ENCODE results near the gene PABPN1L. TPM values are rescaled to one million over a fixed set of nuclear protein-coding genes. Genes with fewer than 3 reads are reported as not detected.

Gene PABPN1L
- total RNA-seq, 1 donor from 2014 or later: not detected

DNA sequence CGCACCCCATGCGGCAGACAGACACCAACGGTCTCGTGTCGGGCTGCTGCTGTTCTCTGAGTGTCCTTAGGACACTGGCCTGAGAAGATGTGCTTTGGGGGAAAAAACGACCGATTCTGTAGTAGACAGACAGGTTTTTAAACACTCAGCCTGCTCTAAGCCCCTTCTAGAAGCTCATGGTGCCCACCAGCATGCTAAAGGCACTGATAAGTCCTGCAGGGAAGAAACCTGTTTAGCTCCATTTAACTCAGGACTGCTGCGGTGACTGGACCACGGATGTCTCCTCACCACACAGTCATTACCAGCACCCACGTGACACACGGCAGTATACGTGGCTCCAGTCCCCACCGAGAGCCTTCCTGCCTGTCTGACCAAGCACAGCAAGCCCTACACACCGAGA lies 35.7 kb downstream of the PABPN1L start:
- no peak overlapping the region for H3K4me3 Mint-ChIP-seq
- no peak overlapping the region for H3K27ac Mint-ChIP-seq
- no peaks in the 10 kb centered on the region for H3K9me3 Mint-ChIP-seq
- Histone ChIP-seq H3K4me1 (no peaks in the 10 kb centered on the region), H3K4me2 (no peak overlapping the region), H3K9me3 (ENCODE audit: low read depth) (no peaks in the 10 kb centered on the region), H3K9ac (no peak overlapping the region), H2AFZ (replicated peaks) (no peak overlapping the region), H3K4me3 (no peak overlapping the region), H3K27me3 (no peaks in the 10 kb centered on the region), H4K20me1 (ENCODE audit: low read depth) (no peaks in the 10 kb centered on the region), H3K79me2 (ENCODE audit: low read depth) (no peaks in the 10 kb centered on the region), H3K36me3 (no peaks in the 10 kb centered on the region), H3K27ac (no peak overlapping the region), H3F3A (ENCODE audit: low read depth) (no peaks in the 10 kb centered on the region)
- no peak for DNase-seq (ENCODE audit: low spot score)
- H3K36me3 Mint-ChIP-seq: no peaks in the 10 kb centered on the region
- TF ChIP-seq, protein P1, sequence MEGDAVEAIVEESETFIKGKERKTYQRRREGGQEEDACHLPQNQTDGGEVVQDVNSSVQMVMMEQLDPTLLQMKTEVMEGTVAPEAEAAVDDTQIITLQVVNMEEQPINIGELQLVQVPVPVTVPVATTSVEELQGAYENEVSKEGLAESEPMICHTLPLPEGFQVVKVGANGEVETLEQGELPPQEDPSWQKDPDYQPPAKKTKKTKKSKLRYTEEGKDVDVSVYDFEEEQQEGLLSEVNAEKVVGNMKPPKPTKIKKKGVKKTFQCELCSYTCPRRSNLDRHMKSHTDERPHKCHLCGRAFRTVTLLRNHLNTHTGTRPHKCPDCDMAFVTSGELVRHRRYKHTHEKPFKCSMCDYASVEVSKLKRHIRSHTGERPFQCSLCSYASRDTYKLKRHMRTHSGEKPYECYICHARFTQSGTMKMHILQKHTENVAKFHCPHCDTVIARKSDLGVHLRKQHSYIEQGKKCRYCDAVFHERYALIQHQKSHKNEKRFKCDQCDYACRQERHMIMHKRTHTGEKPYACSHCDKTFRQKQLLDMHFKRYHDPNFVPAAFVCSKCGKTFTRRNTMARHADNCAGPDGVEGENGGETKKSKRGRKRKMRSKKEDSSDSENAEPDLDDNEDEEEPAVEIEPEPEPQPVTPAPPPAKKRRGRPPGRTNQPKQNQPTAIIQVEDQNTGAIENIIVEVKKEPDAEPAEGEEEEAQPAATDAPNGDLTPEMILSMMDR (IDR thresholded peaks at IDR 0.05): no peak
- TF ChIP-seq EZH2 (IDR thresholded peaks at IDR 0.05): no peak
- TF ChIP-seq EZH2phosphoT487 (IDR thresholded peaks at IDR 0.05): no peak
- H3K27me3 Mint-ChIP-seq (ENCODE audit: insufficient read depth, low read depth): peaks cover 5% of the 10 kb centered on the region
- H3K4me1 Mint-ChIP-seq: no peaks in the 10 kb centered on the region

DNA sequence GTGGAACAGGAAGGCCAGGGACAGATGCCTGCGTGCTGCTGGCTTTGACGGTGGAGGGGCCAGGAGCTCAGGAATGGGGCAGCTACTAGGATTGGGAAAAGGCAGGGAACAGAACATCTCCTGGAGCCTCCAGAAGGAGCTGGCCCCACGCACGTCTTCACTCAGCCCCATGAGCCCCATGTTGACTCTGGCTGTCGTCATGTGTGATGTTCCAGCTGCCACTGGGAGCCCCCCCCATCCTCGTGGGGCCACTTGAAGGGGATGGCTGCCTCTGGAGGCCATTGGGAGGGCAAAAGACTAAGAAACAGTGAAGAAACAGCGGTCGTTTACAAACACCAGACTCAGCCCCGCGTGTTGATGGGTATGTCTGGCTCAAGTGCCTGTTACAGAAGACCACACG lies 36.2 kb downstream of the PABPN1L start:
- no peaks in the 10 kb centered on the region for H3K27me3 ChIP-seq
- no peak overlapping the region for H3K4me3 ChIP-seq
- H3K9me3 ChIP-seq (ENCODE audit: low read depth): no peaks in the 10 kb centered on the region
- peak overlapping the region; percentile 33 for H3K27ac Mint-ChIP-seq
- TF ChIP-seq EZH2phosphoT487 (IDR thresholded peaks at IDR 0.05) (no peak), EZH2 (IDR thresholded peaks at IDR 0.05) (no peak)
- TF ChIP-seq, protein P1 (IDR thresholded peaks at IDR 0.05): no peak
- no peak for DNase-seq (ENCODE audit: low spot score)
- no peaks in the 10 kb centered on the region for H3F3A ChIP-seq (ENCODE audit: low read depth)
- no peaks in the 10 kb centered on the region for H3K79me2 ChIP-seq (ENCODE audit: low read depth)
- peaks cover 5% of the 10 kb centered on the region for H3K27me3 Mint-ChIP-seq (ENCODE audit: insufficient read depth, low read depth)
- no peaks in the 10 kb centered on the region for H3K4me1 ChIP-seq
- no peak overlapping the region for H3K9ac ChIP-seq
- H3K9me3 Mint-ChIP-seq: no peaks in the 10 kb centered on the region
- no peak overlapping the region for H3K4me3 Mint-ChIP-seq
- H3K36me3 Mint-ChIP-seq: no peaks in the 10 kb centered on the region
- H4K20me1 ChIP-seq (ENCODE audit: low read depth): no peaks in the 10 kb centered on the region
- no peak overlapping the region for H3K27ac ChIP-seq
- no peaks in the 10 kb centered on the region for H3K4me1 Mint-ChIP-seq
- H2AFZ ChIP-seq (replicated peaks): no peak overlapping the region
- H3K36me3 ChIP-seq: no peaks in the 10 kb centered on the region
- no peak overlapping the region for H3K4me2 ChIP-seq

DNA sequence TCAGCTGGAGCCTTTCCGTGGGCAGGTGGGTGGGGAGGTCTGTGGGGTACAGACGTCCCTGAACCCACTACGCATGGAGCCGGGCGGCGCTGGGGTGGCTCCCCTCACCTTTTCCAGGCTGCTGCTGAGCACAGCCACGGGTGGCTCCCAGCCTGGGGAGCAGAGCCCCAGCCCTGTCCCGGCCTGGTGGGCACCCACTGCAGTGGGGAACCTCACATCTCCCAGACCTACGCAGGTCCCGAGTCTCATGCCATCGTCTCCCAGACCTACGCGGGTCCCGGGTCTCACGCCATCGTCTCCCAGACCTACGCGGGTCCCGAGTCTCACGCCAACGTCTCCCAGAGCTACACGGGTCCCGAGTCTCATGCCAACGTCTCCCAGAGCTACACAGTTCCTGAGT lies 37.7 kb downstream of the PABPN1L start:
- H3F3A ChIP-seq (ENCODE audit: low read depth): no peaks in the 10 kb centered on the region
- Mint-ChIP-seq H3K27ac (no peak overlapping the region), H3K36me3 (no peaks in the 10 kb centered on the region), H3K4me1 (no peaks in the 10 kb centered on the region), H3K9me3 (no peaks in the 10 kb centered on the region), H3K4me3 (no peak overlapping the region), H3K27me3 (ENCODE audit: insufficient read depth, low read depth) (peaks cover 5% of the 10 kb centered on the region)
- no peak overlapping the region for H3K4me3 ChIP-seq
- no peaks in the 10 kb centered on the region for H3K79me2 ChIP-seq (ENCODE audit: low read depth)
- H3K27ac ChIP-seq: no peak overlapping the region
- no peak overlapping the region for H2AFZ ChIP-seq (replicated peaks)
- no peak overlapping the region for H3K9ac ChIP-seq
- H3K9me3 ChIP-seq (ENCODE audit: low read depth): no peaks in the 10 kb centered on the region
- no peak overlapping the region for H3K4me2 ChIP-seq
- TF ChIP-seq EZH2 (IDR thresholded peaks at IDR 0.05): no peak
- TF ChIP-seq EZH2phosphoT487 (IDR thresholded peaks at IDR 0.05): no peak
- TF ChIP-seq, protein P1 (IDR thresholded peaks at IDR 0.05): no peak
- no peak for DNase-seq (ENCODE audit: low spot score)
- H3K36me3 ChIP-seq: no peaks in the 10 kb centered on the region
- no peaks in the 10 kb centered on the region for H3K4me1 ChIP-seq
- H4K20me1 ChIP-seq (ENCODE audit: low read depth): no peaks in the 10 kb centered on the region
- no peaks in the 10 kb centered on the region for H3K27me3 ChIP-seq

Measured in neural progenitor cell (in vitro differentiated cells).